Spleen (tissue), 7 donors: Measurements from ENCODE around the gene CLIP1.

ENCODE experiments used
- CTCF ChIP-seq, 11 experiments: fragments of 200-600 bp in 7 of 11; fragments of 450-650 bp in 4 of 11; sonication (generic) in 4 of 11; IDR thresholded peaks in 8 of 11; conservative IDR thresholded peaks in 3 of 11; 1 replicate in 7 of 11; 2 replicates in 4 of 11; pipeline versions ENCODE4 v1.4.0 to v1.8.0; 2016 to 2021; ENCODE audit warnings: antibody characterized with exemption in 11 of 11, inconsistent platforms in 4 of 11, mild to moderate bottlenecking in 1 of 11
- POLR2A ChIP-seq, 3 donors: fragments of 450-650 bp; IDR thresholded peaks; one replicate each; pipeline ENCODE4 v1.5.1; 2017; ENCODE audit warnings: antibody characterized with exemption in 3 of 3, mild to moderate bottlenecking in 1 of 3
- POLR2AphosphoS5 ChIP-seq, 3 donors: sonication (generic); formaldehyde crosslinking; IDR thresholded peaks; one replicate each; pipeline ENCODE4 v1.5.1; 2017; ENCODE audit warnings: antibody characterized with exemption in 3 of 3
- donor health status: DM: no; HTN: no; CAD: no; lungs with moderate emphysema.
- donor health status: DM: no; HTN: no; CAD: no.
- donor health status: DM: no; HTN: no; CAD: no.

- TF ChIP-seq POLR2A (IDR thresholded peaks at IDR 0.05) = no peak
- TF ChIP-seq CTCF (IDR thresholded peaks at IDR 0.05 in 8 of 11, conservative IDR thresholded peaks at IDR 0.05 in 3 of 11) = peak in 1 of 11 experiments; percentile 18
- no peak for TF ChIP-seq POLR2AphosphoS5 (IDR thresholded peaks at IDR 0.05)
Measured at GRCh38 chr12:122226366-122227125, 195.9 kb downstream of the CLIP1 start.
